HL-60 (cell line): ENCODE results near the gene PEX6.

Experiments
- DNase-seq, 2 experiments: peaks; one replicate each; pipeline ENCODE4 v3.0.0-alpha.2; 2010 to 2020; ENCODE audit warnings: low read depth in 1 of 2, low spot score in 1 of 2
- H3K27ac ChIP-seq: fragments of 250-450 bp; sonication (Bioruptor Pico); replicated peaks from 2 replicates; pipeline ENCODE4 v1.5.1; 2020; ENCODE audit warnings: mild to moderate bottlenecking, moderate library complexity
- H3K27me3 ChIP-seq: fragments of 250-450 bp; sonication (Bioruptor Pico); 2 replicates; pipeline ENCODE4 v1.5.1; 2021; ENCODE audit warnings: mild to moderate bottlenecking, moderate library complexity; ENCODE audit not compliant: insufficient read depth, poor library complexity, severe bottlenecking
- H3K4me3 ChIP-seq: replicated peaks from 2 replicates; pipeline ENCODE4 v1.5.1; 2011; ENCODE audit warnings: mild to moderate bottlenecking, control low read depth, low read length; ENCODE audit not compliant: insufficient read depth
- GABPA ChIP-seq: IDR thresholded peaks from 2 replicates; pipeline ENCODE4 v1.6.1; 2012; ENCODE audit warnings: low read depth
- POLR2AphosphoS5 ChIP-seq: IDR thresholded peaks from 2 replicates; pipeline ENCODE4 v1.6.1; 2012; ENCODE audit warnings: low read depth
- SPI1 ChIP-seq: IDR thresholded peaks from 2 replicates; pipeline ENCODE4 v1.6.1; 2012; ENCODE audit warnings: low read depth, mild to moderate bottlenecking, borderline replicate concordance
- TF ChIP-seq, protein P1 (sequence below): IDR thresholded peaks from one replicate; pipeline ENCODE4 v1.5.1; 2011; ENCODE audit warnings: low read length, control low read depth, inconsistent platforms; ENCODE audit not compliant: insufficient read depth
- TF ChIP-seq, protein P2 (sequence below): IDR thresholded peaks from 2 replicates; pipeline ENCODE4 v1.6.1; 2012; ENCODE audit warnings: low read depth; ENCODE audit not compliant: insufficient replicate concordance

Gene PEX6

DNA sequence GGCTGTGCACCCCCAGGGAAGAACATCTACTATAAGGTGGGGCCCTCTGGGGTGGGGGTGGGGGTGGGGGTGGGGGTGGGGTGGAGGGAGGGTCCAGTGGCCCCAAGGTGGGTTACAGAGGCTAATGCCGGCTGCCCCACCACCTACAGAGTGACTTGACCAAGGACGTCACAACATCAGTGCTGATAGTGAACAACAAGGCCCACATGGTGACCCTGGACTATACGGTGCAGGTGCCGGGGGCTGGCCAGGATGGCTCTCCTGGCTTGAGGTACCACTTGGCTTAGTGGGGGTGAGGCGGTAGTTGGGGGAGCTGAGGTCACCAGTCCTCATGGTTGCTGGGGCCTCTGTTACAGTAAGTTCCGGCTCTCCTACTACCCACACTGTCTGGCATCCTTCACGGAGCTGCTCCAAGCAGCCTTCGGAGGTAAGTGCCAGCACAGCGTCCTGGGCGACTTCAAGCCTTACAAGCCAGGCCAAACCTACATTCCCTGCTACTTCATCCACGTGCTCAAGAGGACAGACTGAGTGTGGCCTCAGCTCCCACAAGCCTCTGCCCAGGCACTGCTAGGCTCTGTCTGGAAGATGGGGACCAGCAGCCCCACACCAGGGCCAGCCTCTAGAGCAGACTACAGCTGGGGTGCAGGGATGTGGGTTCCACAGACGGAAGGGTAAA lies 15.7 kb downstream of the PEX6 start:
- Histone ChIP-seq H3K27ac (no peak overlapping the region), H3K4me3 (no peak overlapping the region), H3K27me3 (no peaks in the 10 kb centered on the region)
- TF ChIP-seq SPI1, result no peak
- no peak for DNase-seq

DNA sequence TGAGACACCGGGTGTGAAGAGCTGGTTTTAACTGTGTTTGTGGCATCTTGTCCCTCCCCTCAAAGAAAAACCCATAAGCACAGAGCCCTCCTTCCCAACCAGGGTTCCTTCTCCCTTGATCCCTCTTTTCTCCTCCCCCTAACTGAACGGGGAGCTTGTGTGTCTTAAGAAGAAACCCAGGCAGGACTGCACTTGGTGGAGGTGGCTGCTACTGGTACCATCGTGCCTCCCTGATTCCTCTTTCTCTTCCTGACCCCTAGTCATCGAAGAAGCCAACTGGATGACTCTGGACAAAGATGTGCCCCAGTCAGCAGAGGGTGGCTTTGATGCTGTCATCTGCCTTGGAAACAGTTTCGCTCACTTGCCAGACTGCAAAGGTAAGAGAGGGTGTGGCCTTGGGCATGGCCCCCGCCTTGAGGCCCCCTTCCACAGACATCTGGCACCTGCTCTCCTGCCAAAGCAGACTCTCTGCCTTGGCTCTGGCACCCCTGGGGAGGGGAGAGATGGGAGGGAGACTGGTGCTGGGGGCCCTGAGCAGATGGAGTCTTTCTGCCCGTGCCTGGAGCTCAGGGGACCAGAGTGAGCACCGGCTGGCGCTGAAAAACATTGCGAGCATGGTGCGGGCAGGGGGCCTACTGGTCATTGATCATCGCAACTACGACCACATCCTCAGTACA lies 16.3 kb downstream of the PEX6 start:
- TF ChIP-seq POLR2AphosphoS5 (no peak), SPI1 (no peak), GABPA (no peak)
- TF ChIP-seq, protein P1, sequence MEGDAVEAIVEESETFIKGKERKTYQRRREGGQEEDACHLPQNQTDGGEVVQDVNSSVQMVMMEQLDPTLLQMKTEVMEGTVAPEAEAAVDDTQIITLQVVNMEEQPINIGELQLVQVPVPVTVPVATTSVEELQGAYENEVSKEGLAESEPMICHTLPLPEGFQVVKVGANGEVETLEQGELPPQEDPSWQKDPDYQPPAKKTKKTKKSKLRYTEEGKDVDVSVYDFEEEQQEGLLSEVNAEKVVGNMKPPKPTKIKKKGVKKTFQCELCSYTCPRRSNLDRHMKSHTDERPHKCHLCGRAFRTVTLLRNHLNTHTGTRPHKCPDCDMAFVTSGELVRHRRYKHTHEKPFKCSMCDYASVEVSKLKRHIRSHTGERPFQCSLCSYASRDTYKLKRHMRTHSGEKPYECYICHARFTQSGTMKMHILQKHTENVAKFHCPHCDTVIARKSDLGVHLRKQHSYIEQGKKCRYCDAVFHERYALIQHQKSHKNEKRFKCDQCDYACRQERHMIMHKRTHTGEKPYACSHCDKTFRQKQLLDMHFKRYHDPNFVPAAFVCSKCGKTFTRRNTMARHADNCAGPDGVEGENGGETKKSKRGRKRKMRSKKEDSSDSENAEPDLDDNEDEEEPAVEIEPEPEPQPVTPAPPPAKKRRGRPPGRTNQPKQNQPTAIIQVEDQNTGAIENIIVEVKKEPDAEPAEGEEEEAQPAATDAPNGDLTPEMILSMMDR, result no peak
- TF ChIP-seq, protein P2, sequence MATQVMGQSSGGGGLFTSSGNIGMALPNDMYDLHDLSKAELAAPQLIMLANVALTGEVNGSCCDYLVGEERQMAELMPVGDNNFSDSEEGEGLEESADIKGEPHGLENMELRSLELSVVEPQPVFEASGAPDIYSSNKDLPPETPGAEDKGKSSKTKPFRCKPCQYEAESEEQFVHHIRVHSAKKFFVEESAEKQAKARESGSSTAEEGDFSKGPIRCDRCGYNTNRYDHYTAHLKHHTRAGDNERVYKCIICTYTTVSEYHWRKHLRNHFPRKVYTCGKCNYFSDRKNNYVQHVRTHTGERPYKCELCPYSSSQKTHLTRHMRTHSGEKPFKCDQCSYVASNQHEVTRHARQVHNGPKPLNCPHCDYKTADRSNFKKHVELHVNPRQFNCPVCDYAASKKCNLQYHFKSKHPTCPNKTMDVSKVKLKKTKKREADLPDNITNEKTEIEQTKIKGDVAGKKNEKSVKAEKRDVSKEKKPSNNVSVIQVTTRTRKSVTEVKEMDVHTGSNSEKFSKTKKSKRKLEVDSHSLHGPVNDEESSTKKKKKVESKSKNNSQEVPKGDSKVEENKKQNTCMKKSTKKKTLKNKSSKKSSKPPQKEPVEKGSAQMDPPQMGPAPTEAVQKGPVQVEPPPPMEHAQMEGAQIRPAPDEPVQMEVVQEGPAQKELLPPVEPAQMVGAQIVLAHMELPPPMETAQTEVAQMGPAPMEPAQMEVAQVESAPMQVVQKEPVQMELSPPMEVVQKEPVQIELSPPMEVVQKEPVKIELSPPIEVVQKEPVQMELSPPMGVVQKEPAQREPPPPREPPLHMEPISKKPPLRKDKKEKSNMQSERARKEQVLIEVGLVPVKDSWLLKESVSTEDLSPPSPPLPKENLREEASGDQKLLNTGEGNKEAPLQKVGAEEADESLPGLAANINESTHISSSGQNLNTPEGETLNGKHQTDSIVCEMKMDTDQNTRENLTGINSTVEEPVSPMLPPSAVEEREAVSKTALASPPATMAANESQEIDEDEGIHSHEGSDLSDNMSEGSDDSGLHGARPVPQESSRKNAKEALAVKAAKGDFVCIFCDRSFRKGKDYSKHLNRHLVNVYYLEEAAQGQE, result no peak
- DNase-seq, result no peak
- Histone ChIP-seq H3K27me3 (no peaks in the 10 kb centered on the region), H3K4me3 (no peak overlapping the region), H3K27ac (no peak overlapping the region)

DNA sequence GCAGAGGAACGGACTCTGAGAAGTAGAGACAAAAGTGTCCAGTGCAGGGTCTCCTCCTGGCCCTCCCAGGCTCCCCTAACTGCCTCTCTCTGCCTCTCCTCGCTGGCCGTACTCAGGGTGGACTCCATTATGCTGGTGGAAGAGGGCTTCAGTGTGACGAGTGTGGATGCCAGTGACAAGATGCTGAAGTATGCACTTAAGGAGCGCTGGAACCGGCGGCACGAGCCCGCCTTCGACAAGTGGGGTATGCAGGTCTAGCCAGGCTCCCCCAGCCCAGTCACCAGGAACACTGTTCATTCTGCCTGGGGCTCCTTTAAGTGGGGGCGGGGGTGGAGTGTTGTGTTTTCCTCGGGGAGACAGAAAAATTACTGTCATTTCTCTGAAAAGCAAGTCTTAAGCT lies 16.9 kb downstream of the PEX6 start:
- DNase-seq, result no peak
- no peak for TF ChIP-seq POLR2AphosphoS5
- no peak for TF ChIP-seq SPI1
- TF ChIP-seq, protein P1, result no peak
- TF ChIP-seq GABPA, result no peak
- TF ChIP-seq, protein P2, result no peak
- Histone ChIP-seq H3K27ac (no peak overlapping the region), H3K27me3 (no peaks in the 10 kb centered on the region), H3K4me3 (no peak overlapping the region)

DNA sequence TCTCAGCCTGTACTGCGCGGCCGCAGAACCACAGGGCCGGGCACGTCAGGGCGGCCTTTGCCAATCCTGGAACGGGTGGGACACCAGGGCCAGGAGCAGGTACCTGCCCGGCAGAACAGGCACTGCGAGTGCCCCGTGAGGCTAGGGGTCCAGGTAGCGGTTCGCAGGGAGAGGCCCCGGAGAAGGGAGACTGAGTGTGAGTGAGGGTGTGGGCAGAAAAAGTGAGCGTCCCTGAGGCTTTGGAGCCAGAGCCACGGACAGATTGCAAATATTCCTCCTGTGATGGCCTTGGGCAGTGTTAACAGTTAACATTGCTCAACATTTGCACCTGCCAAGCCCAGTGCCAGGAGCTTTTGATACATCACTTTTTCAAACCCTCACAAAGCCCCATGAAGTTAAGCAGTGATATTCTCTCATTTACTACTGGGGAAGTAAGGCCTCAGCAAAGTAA lies 17.9 kb downstream of the PEX6 start:
- Histone ChIP-seq H3K4me3 (no peak overlapping the region), H3K27ac (no peak overlapping the region), H3K27me3 (no peaks in the 10 kb centered on the region)
- DNase-seq, result no peak
- TF ChIP-seq SPI1, result no peak
- TF ChIP-seq, protein P2, result no peak
- no peak for TF ChIP-seq GABPA
- TF ChIP-seq, protein P1, result no peak
- no peak for TF ChIP-seq POLR2AphosphoS5
